Measurements from ENCODE around the gene OGA.
"Not testable (repeated sequence)": the region's sequence is repeated elsewhere in the genome, so short reads cannot be mapped to it uniquely, and the experiment has no call there.

OGA gene

DNA sequence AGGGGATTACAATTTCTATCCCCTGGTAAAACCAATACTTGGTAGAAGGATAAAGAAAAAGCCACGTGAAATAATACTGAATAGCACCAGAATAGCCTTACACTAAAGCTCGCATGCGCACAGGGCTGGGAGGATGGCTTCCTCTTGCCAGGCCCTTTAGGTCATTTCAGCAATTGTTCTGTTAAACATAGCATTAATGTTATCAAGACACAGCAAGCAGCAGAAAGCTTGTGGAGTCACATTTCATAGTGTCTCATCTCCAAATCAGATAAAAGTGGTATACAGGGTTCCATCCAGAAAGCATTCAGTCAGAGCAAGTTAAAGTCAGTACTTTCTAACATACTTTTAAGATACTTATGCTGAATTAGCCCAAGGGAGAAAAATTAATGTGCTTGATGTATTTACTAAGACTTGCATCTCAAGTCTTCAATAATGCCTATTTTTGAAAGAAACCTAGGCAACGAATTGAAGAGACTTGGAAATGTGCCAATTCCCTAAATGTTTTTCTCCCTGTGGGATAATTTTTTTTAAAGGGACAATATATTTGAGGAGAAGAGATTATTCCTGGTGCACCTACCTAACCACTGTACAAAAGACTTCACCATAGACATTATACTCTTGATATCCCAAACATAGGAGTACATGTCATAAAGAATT, 20.7 kb downstream of the OGA start:
- DNase-seq (ENCODE audit: low read depth), result no peak

DNA sequence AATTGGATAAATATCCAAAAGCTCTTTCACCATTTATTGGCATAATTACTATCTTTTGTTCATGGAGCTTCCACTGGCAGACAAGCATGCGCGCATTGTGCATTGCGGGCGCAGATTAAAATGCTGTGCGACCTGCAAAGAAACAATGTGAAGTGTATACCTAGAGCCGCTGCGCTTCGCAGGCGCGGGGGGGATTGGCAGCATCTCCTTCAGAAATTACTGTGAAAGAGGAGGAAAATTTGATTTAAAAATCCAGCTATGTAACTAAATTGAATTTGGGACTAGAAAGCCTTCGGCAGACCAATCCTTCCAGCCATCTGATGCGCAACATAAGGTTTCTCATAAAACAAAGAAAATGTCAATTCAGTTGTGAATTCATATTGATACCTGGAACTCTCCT, 24.7 kb downstream of the OGA start:
- DNase-seq (ENCODE audit: low read depth), result no peak

DNA sequence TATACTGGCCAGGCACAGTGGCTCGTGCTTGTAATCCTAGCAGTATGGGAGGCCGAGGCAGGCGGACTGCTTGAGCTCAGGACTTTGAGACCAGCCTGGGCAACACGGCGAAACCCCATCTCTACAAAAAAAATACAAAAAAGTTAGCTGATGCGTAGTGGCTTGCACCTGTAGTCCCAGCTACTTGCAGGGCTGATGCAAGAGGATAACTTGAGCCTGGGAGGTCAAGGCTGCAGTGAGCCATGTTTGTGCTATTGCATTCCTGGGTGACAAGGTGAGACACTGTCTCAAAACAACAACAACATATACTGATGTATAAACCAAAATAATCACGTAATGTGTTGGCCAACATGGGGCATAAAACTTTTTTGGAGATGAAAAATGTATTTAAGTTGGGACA, 28.6 kb downstream of the OGA start:
- DNase-seq (ENCODE audit: low read depth), result no peak

DNA sequence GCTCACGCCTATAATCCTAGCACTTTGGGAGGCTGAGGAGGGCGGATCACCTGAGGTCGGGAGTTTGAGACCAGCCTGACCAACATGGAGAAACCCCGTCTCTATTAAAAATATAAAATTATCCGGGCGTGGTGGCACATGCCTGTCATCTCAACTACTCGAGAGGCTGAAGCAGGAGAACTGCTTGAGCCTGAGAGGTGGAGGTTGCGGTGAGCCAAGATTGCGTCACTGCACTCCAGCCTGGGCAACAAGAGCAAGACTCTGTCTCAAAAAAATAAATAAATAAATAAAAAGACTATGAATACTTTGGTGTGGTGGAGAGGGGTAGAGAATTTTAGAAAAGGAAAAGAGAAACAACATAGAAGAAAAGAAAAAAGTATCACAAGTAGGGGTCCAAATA, 29.0 kb downstream of the OGA start:
- DNase-seq (ENCODE audit: low read depth), result not testable (repeated sequence)

DNA sequence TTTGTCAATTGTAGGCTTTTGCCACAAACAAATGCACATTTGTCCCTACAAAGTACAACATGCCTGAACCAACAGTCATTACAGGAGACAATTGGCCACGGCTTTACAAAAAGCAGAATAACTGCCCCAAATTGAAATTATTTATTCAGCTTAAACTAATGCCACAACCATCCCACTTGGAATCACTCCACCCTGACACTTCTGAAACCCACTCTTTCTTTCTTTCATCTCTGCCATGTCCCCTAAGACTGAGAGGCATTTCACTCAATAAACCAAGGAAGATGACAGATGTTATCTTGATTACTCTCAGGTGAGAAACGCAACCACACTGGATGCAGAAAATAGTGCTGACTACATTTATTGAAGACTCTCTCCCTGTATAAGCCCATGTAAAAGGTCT, 32.4 kb downstream of the OGA start:
- no peak for DNase-seq (ENCODE audit: low read depth)

DNA sequence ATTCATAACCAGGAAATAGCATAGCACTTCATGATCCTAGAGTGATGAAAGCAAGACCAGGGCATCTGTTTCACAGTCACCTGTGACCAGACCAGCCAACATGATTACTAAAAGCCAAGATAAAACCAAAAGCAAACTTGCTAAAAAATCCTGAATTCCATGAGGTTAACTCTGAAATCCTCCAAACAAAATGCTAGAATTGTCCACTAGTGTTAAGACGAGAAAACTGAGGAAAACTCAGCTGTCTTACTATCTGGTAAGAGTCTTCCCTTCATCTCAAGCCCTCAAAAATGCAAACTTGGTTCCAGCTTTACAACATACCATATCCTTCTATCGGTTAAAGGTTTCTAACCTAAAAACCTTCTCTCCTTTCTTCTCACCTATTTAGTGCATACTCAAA, 33.7 kb downstream of the OGA start:
- no peak for DNase-seq (ENCODE audit: low read depth)

DNA sequence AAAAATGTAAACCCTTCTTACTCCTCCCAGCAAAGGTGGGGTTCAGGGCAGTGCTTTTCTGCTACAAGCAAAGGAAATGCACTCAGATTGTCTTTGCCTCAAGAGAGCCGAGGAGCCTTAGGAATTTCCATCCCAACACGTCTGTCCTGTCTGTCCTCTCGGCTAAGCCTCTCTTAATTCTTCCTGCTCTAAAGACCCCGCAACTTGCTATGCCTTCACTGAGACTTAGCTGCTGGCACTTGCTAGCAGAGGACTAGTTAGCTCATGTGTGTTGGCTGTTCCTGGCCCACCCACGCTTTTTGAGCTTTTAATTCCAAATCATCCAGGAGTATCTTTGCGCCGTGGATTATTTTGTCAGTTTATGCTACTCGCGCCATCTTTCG, 34.5 kb downstream of the OGA start:
- no peak for DNase-seq (ENCODE audit: low read depth)

DNA sequence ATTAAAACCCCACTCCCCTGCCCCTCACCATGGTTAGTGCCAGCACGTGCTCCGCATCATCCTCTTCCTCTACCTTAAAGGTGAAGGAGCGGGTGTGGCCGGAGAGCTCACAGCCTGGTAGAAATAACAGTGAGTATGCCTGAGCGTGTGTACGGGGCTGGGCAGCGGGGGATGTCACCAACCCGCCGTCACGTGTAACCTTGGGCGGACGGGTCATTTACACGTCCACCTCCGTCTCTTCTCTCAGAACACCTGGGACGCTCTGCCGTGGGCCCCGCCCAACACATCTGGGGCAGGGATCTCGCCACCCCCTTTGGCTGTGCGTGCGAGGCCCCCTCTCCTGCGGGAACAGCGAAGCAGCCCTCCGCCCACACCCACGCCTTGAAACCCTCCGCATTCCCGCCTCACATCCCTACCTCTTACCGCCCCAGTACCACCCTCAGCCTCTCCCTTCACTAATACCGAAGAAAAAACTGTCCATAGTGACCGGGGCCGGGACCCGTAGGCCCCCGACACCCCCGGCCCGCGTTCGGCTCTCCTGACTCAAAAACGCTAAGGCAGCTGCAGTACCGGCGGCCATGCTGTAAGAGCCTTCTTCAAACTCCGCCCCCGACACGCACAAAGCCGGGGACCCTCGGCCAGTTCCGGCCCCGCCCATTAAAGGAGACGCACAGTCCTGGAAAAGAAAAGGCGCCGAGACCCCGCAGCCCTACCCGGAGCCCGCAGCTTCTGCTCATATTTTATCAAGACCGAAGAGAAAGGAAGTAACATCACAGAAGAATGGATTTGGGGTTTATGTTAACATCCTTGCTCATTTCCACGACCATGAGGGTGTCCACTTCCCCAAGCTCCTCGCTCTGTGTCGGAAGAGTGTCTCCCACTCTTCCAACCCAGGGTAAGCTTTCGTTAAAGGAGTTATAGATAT, 35.2 kb downstream of the OGA start, which contains the start of gene NPM3:
NPM3 (minus strand) TSS at position 636 of the 925 bp plus-strand sequence; CDS start at position 580, 56 bp downstream.
- DNase-seq (ENCODE audit: low read depth), result peak; percentile 76

GRCh38 chr10:101781984-101782810, 36.0 kb downstream of the OGA start:
- DNase-seq (ENCODE audit: low read depth), result no peak

DNA sequence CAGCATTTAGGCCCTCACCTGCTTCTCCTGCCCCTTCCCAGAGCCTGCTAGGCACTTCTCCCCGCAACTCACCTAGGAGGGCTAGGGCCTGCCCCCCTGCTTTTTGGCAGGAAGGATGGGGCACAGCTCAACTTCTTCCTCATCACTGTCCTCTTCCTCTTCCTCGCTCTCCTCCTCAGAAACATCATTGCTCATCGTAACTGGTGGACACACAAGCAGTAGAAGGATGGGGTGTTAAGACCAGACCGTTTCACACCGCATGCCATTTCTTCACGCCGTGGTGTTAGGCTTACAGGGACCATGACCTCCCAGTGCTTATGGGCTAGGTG, 36.6 kb downstream of the OGA start:
- no peak for DNase-seq (ENCODE audit: low read depth)

- DNase-seq (ENCODE audit: low read depth), result peak; percentile 56
These were observed 37.2 kb downstream of the OGA start for GRCh38 chr10:101780818-101781654.

DNA sequence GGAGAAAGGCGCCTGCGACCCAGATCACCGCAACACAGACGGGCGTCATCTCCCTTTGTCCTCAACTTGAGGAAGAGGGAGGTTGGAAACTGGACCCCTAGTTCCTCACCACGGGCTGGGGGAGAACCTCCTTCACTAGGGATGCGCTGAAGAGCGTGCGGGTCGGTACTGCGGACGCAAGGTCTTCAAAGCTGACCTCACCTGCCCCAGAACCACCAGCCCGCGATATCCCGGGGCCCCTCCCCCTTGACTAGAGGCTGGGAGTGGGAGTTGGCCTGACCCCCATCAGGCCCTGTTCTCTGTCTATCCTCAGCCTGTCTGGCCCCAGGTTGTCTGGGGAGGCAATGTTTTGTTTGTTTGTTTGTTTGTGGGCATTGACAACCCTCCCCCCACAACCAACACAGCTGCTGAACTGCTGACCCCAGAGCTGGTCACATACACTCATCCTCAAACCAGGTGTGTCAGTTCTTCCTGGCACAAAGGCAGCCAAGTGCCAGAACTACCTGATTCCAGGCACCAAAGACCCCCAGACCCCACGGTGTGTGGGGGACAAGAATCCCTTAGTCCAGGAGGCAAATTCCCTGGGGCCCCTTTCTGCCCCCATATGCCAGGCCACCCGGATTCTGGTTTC, 37.9 kb downstream of the OGA start:
- no peak for DNase-seq (ENCODE audit: low read depth)

- DNase-seq (ENCODE audit: low read depth), result peak; percentile 77
These were observed 38.6 kb downstream of the OGA start for GRCh38 chr10:101779544-101780186.

GRCh38 chr10:101778781-101779543, 39.3 kb downstream of the OGA start:
- DNase-seq (ENCODE audit: low read depth), result no peak

GRCh38 chr10:101778151-101778780, 40.0 kb downstream of the OGA start:
- DNase-seq (ENCODE audit: low read depth), result no peak

- no peak for DNase-seq (ENCODE audit: low read depth)
These were observed 40.6 kb downstream of the OGA start for GRCh38 chr10:101777619-101778145.

GRCh38 chr10:101776161-101776817, 42.0 kb downstream of the OGA start:
- DNase-seq (ENCODE audit: low read depth), result no peak

DNA sequence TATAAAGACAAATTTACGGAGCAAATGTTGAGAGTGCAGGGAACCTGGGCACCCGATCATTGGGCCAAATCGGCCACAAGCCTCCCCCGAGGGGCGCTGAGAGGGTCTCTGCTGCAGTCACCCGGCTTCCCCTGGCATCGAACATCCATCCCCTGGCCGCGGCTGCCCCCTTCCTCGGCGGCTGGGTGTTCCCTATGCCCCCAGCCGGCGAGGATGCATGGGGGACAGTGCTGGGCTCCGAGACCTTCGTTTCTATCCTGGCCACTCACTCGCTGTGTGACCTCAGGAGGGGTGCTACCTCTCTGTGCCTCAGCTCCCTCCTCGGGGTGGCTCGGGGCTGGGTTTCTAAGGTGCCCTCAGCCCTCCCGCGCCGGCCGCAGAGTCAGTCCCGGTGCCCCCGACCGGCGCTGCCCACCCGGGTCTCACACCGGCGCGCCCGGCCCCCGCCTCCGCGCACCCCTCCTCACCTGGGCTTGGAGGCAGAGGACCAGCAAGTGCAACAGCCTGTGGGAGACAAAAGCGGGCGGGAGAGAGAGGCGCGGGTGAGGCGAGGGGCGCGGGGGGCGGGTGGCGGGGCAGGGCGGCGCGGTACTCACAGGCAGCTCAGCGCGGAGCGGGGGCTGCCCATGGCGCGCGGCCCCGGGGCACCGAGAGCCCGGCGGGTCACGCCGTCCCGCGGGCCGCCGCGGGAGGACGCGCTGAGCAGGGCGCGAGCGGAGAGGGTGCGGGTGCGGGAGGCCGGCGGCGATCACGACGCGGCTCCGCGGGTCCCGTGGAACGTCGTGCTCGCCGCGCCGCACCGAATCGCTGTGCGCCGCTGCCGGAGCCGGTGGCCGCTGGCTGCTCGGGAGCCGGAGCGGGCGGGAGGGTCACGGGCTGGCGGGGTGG, 42.7 kb downstream of the OGA start, which contains the start of gene FGF8:
FGF8 (minus strand) TSS at position 842 of the 888 bp plus-strand sequence; CDS start at position 628, 214 bp downstream.
- DNase-seq (ENCODE audit: low read depth), result no peak

Data from activated T-helper 9 cell treated with anti-CD3 and anti-CD28 coated beads, Interleukin-2, amount 50 U/mL, for 16 hours (primary cell).